Endodermal cell (in vitro differentiated cells): ENCODE data around the gene KRT14. TPM values are rescaled to one million over a fixed set of nuclear protein-coding genes. Genes with fewer than 3 reads are reported as not detected.

Experiments
- DNase-seq: peaks from one replicate; pipeline ENCODE4 v3.0.0-alpha.2; 2017
- H3K27ac ChIP-seq: 2 replicates; pipeline ENCODE4 v1.5.1; 2013; ENCODE audit warnings: mild to moderate bottlenecking, low read depth, low read length, moderate library complexity
- H3K27me3 ChIP-seq: 2 replicates; pipeline ENCODE4 v1.6.1; 2013; ENCODE audit warnings: mild to moderate bottlenecking, low read length, moderate library complexity; ENCODE audit not compliant: insufficient read depth, control insufficient read depth, poor library complexity, severe bottlenecking
- H3K36me3 ChIP-seq: 2 replicates; pipeline ENCODE4 v1.7.0; 2013; ENCODE audit warnings: mild to moderate bottlenecking, low read length, moderate library complexity; ENCODE audit not compliant: control insufficient read depth, insufficient read depth
- H3K4me1 ChIP-seq: one replicate; pipeline ENCODE4 v1.7.0; 2013; ENCODE audit warnings: low read length; ENCODE audit not compliant: control insufficient read depth, insufficient read depth
- H3K4me3 ChIP-seq: 2 replicates; pipeline ENCODE4 v1.5.1; 2013; ENCODE audit warnings: mild to moderate bottlenecking, low read length, moderate library complexity
- H3K9ac ChIP-seq: 2 replicates; pipeline ENCODE4 v1.6.1; 2013; ENCODE audit warnings: mild to moderate bottlenecking, low read length, moderate library complexity; ENCODE audit not compliant: poor library complexity, severe bottlenecking; ENCODE audit errors: extremely low read depth
- H3K9me3 ChIP-seq: 2 replicates; pipeline ENCODE4 v1.6.1; 2013; ENCODE audit warnings: mild to moderate bottlenecking, low read length, moderate library complexity; ENCODE audit not compliant: control insufficient read depth
- H3K27ac Mint-ChIP-seq: 2 replicates; pipeline ENCODE4 v1.8.0; 2020; ENCODE audit warnings: mixed read lengths
- H3K27me3 Mint-ChIP-seq: 2 replicates; pipeline ENCODE4 v1.8.0; 2021; ENCODE audit warnings: mild to moderate bottlenecking, mixed read lengths; ENCODE audit not compliant: insufficient read depth
- H3K36me3 Mint-ChIP-seq: 2 replicates; pipeline ENCODE4 v1.8.0; 2020; ENCODE audit warnings: low read depth, mixed read lengths
- H3K4me1 Mint-ChIP-seq: 2 replicates; pipeline ENCODE4 v1.8.0; 2020; ENCODE audit warnings: mixed read lengths
- H3K4me3 Mint-ChIP-seq: 2 replicates; pipeline ENCODE4 v1.8.0; 2020; ENCODE audit warnings: mild to moderate bottlenecking, moderate library complexity, mixed read lengths
- H3K9me3 Mint-ChIP-seq: 2 replicates; pipeline ENCODE4 v1.8.0; 2020; ENCODE audit warnings: mild to moderate bottlenecking, mixed read lengths
- WGBS, 2 experiments: methylation state at CpG; one replicate each; pipeline versions ENCODE4 v1.1.5 to v1.1.7; 2013; ENCODE audit warnings: missing lambda C conversion rate in 2 of 2, mixed read lengths in 1 of 2; ENCODE audit not compliant: insufficient coverage in 1 of 2, insufficient read length in 1 of 2; 5-methylcytosine and 5-hydroxymethylcytosine counted together
- total RNA-seq, 2 donors: library from RNA; stranded (reverse); fragmentation: NEBNext Ultra II Directional in 1 of 2; extraction: Animal tissue kit (Norgen Biotek cat#: 25700) in 1 of 2; gene quantifications; 2 replicates in 1 of 2; 3 replicates in 1 of 2; pipeline ENCODE4 v1.2.1, GENCODE V29; 2021
- TF ChIP-seq, protein P1 (sequence below): fragments of 200-600 bp; sonication (generic); conservative IDR thresholded peaks from 2 replicates; pipeline ENCODE4 v1.5.0; 2021; ENCODE audit warnings: antibody characterized with exemption, mild to moderate bottlenecking

KRT14 gene
- total RNA-seq, 2 donors from 2014 or later = not detected

DNA sequence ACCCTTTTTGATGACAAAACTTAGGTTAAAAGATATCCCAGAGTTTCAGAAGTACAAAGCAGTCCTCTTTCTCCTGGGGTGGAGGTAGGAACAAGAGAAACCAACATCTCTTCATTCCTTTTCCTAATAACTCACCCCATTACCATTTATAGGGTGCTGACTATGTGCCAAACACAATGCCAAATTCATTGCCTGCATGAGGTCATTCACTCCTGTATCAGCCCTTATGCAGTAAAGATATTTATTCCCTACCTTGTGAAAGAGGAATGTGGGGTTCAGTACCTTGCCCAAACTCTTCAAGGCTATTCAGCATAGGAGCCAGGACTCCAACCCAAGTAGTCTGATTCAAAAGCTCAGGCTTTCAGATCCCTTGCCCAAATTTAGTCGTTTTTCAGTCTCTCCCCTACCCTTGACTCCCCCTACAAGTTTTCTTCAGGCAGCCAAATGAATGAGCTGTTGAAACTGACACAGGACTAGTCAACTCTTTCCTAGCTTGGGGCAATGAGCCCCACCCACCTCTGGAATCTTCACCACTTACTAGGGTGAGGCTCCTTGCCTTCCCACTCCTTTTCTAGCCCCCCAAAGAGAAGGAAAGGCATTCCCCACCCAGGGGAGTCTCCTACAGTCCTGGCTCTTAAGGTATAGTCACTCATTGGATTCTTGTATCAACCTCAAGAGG is 5.9 kb downstream of the KRT14 start:
- DNase-seq = no peak
- H3K4me3 ChIP-seq = no peak overlapping the region
- Mint-ChIP-seq H3K9me3 (no peaks in the 10 kb centered on the region), H3K36me3 (no peaks in the 10 kb centered on the region), H3K27me3 (peaks cover 36% of the 10 kb centered on the region), H3K4me3 (no peak overlapping the region), H3K4me1 (peaks cover 16% of the 10 kb centered on the region), H3K27ac (no peak overlapping the region)
- H3K36me3 ChIP-seq = no peaks in the 10 kb centered on the region
- H3K27me3 ChIP-seq = no peaks in the 10 kb centered on the region
- TF ChIP-seq, protein P1, sequence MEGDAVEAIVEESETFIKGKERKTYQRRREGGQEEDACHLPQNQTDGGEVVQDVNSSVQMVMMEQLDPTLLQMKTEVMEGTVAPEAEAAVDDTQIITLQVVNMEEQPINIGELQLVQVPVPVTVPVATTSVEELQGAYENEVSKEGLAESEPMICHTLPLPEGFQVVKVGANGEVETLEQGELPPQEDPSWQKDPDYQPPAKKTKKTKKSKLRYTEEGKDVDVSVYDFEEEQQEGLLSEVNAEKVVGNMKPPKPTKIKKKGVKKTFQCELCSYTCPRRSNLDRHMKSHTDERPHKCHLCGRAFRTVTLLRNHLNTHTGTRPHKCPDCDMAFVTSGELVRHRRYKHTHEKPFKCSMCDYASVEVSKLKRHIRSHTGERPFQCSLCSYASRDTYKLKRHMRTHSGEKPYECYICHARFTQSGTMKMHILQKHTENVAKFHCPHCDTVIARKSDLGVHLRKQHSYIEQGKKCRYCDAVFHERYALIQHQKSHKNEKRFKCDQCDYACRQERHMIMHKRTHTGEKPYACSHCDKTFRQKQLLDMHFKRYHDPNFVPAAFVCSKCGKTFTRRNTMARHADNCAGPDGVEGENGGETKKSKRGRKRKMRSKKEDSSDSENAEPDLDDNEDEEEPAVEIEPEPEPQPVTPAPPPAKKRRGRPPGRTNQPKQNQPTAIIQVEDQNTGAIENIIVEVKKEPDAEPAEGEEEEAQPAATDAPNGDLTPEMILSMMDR = no peak
- H3K9me3 ChIP-seq = no peaks in the 10 kb centered on the region
- no peak overlapping the region for H3K27ac ChIP-seq
- H3K9ac ChIP-seq = no peak overlapping the region
- WGBS, 2 experiments = 79% methylated on average over 1 of the region's 1 CpG; no CpG with 5 or more reads in 1 of the 2 experiments
- H3K4me1 ChIP-seq = peaks cover 4% of the 10 kb centered on the region

DNA sequence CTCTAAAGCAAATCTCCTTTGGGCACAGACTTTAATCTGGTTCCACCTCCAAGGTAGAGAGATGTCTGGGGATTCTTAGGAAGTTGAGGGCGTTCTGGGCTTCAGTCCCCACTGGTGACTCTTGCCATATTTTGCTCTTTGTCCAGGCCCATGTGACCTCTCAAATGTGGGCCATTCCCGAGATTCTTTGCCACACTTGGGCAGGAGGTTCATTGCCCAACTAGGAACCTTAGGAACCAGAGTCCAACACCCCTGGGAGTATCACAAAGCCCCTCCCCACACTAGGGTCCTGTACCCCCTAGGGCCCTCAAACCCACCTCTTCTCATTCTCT is 6.5 kb downstream of the KRT14 start:
- Mint-ChIP-seq H3K4me1 (peaks cover 13% of the 10 kb centered on the region), H3K27me3 (peaks cover 38% of the 10 kb centered on the region), H3K27ac (no peak overlapping the region), H3K4me3 (no peak overlapping the region), H3K9me3 (no peaks in the 10 kb centered on the region), H3K36me3 (no peaks in the 10 kb centered on the region)
- no peak overlapping the region for H3K27ac ChIP-seq
- no peaks in the 10 kb centered on the region for H3K27me3 ChIP-seq
- 89 to 100% methylated on average over 2 of the region's 2 CpGs for WGBS, 2 experiments
- TF ChIP-seq, protein P1 = no peak
- H3K9me3 ChIP-seq = no peaks in the 10 kb centered on the region
- H3K4me3 ChIP-seq = no peak overlapping the region
- peaks cover 4% of the 10 kb centered on the region for H3K4me1 ChIP-seq
- no peak overlapping the region for H3K9ac ChIP-seq
- DNase-seq = no peak
- H3K36me3 ChIP-seq = no peaks in the 10 kb centered on the region

DNA sequence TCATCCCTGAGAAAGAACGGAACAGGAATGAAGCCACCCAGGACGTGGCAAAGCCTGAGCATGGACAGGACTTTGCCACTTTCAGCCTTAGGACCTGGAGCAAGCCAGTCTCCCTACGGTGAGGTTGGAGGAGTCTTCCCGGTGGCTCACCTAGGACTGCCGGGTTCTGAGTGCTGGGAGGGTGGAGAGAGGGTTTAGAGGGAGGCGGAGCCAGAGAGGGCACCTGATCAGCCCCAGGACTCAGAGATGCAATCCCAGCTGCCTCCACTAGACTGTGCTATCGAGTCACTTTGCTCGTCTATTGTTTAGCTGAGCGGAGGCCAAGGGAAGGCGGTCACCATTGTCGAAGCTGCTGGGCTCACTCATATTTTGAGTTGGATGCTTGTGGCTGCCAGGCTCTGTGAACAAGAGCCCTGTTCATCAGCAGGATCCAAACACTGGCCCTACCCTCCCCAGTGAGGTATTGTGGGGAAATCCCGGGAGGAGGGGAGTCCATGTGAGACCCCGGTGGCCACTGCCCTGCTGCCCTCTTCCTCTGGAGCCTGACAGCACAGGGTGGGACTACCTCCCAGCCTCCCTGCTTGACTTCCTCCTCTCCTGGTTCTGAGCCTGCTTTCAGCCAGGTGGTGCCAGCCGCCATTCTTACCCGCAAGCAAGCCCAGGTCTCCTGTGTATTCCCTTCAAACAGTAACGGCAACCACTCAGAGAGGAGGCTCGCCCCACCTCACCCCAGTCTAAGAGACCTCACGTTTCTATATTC is 7.0 kb downstream of the KRT14 start:
- TF ChIP-seq, protein P1 = peak; percentile 88
- 42 to 45% methylated on average over 7 to 18 of the region's 18 CpGs for WGBS, 2 experiments
- Mint-ChIP-seq H3K4me1 (peaks cover 12% of the 10 kb centered on the region), H3K27me3 (peaks cover 40% of the 10 kb centered on the region), H3K36me3 (no peaks in the 10 kb centered on the region), H3K4me3 (no peak overlapping the region), H3K27ac (no peak overlapping the region), H3K9me3 (no peaks in the 10 kb centered on the region)
- no peak overlapping the region for H3K4me3 ChIP-seq
- H3K27ac ChIP-seq = no peak overlapping the region
- no peaks in the 10 kb centered on the region for H3K9me3 ChIP-seq
- no peak overlapping the region for H3K9ac ChIP-seq
- H3K4me1 ChIP-seq = peaks cover 4% of the 10 kb centered on the region
- no peaks in the 10 kb centered on the region for H3K36me3 ChIP-seq
- DNase-seq = peak; percentile 100
- no peaks in the 10 kb centered on the region for H3K27me3 ChIP-seq
